B cell (primary cell): Measurements from ENCODE around the gene ANKRD37.

Source experiments
- EZH2 ChIP-seq: IDR thresholded peaks from 2 replicates; pipeline ENCODE4 v1.6.1; 2012; ENCODE audit warnings: borderline replicate concordance, low read depth, mild to moderate bottlenecking, moderate library complexity, low read length; ENCODE audit not compliant: insufficient read depth, poor library complexity, severe bottlenecking
- TF ChIP-seq, protein P1 (sequence below): fragments of 200-600 bp; IDR thresholded peaks from one replicate; pipeline ENCODE4 v1.8.0; 2022; ENCODE audit warnings: antibody characterized with exemption, mild to moderate bottlenecking

- TF ChIP-seq, protein P1, sequence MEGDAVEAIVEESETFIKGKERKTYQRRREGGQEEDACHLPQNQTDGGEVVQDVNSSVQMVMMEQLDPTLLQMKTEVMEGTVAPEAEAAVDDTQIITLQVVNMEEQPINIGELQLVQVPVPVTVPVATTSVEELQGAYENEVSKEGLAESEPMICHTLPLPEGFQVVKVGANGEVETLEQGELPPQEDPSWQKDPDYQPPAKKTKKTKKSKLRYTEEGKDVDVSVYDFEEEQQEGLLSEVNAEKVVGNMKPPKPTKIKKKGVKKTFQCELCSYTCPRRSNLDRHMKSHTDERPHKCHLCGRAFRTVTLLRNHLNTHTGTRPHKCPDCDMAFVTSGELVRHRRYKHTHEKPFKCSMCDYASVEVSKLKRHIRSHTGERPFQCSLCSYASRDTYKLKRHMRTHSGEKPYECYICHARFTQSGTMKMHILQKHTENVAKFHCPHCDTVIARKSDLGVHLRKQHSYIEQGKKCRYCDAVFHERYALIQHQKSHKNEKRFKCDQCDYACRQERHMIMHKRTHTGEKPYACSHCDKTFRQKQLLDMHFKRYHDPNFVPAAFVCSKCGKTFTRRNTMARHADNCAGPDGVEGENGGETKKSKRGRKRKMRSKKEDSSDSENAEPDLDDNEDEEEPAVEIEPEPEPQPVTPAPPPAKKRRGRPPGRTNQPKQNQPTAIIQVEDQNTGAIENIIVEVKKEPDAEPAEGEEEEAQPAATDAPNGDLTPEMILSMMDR = no peak
- TF ChIP-seq EZH2 = no peak
These were observed 28.4 kb downstream of the ANKRD37 start for GRCh38 chr4:185424905-185425646.
